ENCODE results near the gene DYNLT1.
"Not testable (repeated sequence)": the region's sequence is repeated elsewhere in the genome, so short reads cannot be mapped to it uniquely, and the experiment has no call there.

DYNLT1 gene

GRCh38 chr6:158644231-158645063, at the start of gene DYNLT1:
Gene DYNLT1 (minus strand): TSS chr6:158644743. CDS start chr6:158644708, 35 bp downstream.
- DNase-seq: peak; percentile 66

- DNase-seq: no peak
Observed at GRCh38 chr6:158688860-158689259, 44.3 kb upstream of the DYNLT1 start.

GRCh38 chr6:158687506-158687905, 43.0 kb upstream of the DYNLT1 start:
- DNase-seq: no peak

GRCh38 chr6:158686791-158687381, 42.3 kb upstream of the DYNLT1 start:
- DNase-seq: no peak

GRCh38 chr6:158686311-158686710, 41.8 kb upstream of the DYNLT1 start:
- DNase-seq: peak; percentile 8

- no peak for DNase-seq
Observed at GRCh38 chr6:158684745-158685324, 40.3 kb upstream of the DYNLT1 start.

GRCh38 chr6:158684311-158684710, 39.8 kb upstream of the DYNLT1 start:
- no peak for DNase-seq

- no peak for DNase-seq
Observed at GRCh38 chr6:158680481-158680880, 35.9 kb upstream of the DYNLT1 start.

GRCh38 chr6:158680015-158680414, 35.5 kb upstream of the DYNLT1 start:
- DNase-seq: no peak

- DNase-seq: no peak
Observed at GRCh38 chr6:158677906-158678578, 33.5 kb upstream of the DYNLT1 start.

- not testable (repeated sequence) for DNase-seq
Observed at GRCh38 chr6:158677094-158677493, 32.6 kb upstream of the DYNLT1 start.

GRCh38 chr6:158674342-158675131, 30.0 kb upstream of the DYNLT1 start:
- DNase-seq: no peak

GRCh38 chr6:158672726-158673125, 28.2 kb upstream of the DYNLT1 start:
- no peak for DNase-seq

- not testable (repeated sequence) for DNase-seq
Observed at GRCh38 chr6:158672119-158672518, 27.6 kb upstream of the DYNLT1 start.

GRCh38 chr6:158669145-158670035, 24.8 kb upstream of the DYNLT1 start:
- no peak for DNase-seq

- no peak for DNase-seq
Observed at GRCh38 chr6:158668707-158669103, 24.2 kb upstream of the DYNLT1 start.

GRCh38 chr6:158667360-158667981, 22.9 kb upstream of the DYNLT1 start:
- DNase-seq: no peak

- no peak for DNase-seq
Observed at GRCh38 chr6:158666628-158667359, 22.3 kb upstream of the DYNLT1 start.

- DNase-seq: no peak
Observed at GRCh38 chr6:158665332-158665731, 20.8 kb upstream of the DYNLT1 start.

GRCh38 chr6:158663625-158664165, 19.2 kb upstream of the DYNLT1 start:
- DNase-seq: no peak
